ENCODE results near the gene PRR15. TPM values are rescaled to one million over a fixed set of nuclear protein-coding genes. Genes with fewer than 3 reads are reported as not detected.

The PRR15 gene
- total RNA-seq, 4 donors from 2014 or later = 0.54 to 2.7 (median 1.7) TPM

DNA sequence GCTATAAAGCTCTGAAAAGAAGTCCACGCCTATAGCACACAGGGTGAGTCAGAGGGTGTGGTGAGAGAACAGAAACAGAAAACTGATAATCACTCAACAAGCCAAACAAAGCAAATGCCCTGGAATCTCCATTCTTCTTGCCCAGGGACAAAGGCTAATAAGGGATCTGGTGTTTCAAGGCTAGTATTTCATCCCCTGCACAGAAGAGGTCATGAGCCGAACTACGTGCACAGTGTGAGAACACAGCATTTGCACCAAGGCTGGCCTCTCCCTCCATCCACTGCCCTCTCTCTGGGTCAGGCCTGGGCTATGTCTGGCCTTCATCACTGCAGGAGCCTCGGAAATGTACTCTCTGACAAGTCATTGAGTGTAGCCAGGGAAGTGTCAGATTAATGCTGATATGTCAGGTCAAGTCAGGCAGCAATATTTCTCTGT, 42.7 kb downstream of the PRR15 start:
- Histone ChIP-seq H3K27ac (no peak overlapping the region), H3K27me3 (no peaks in the 10 kb centered on the region), H3K36me3 (no peaks in the 10 kb centered on the region), H3K4me1 (no peaks in the 10 kb centered on the region), H3K4me3 (replicated peaks in 1 of 3) (no peak overlapping the region), H3K9me3 (no peaks in the 10 kb centered on the region)
- no peak for TF ChIP-seq POLR2A (IDR thresholded peaks at IDR 0.05)
- TF ChIP-seq CTCF (IDR thresholded peaks at IDR 0.05) = no peak
- intact Hi-C loops (cut with DNase I) = no loop called here
- no peak for DNase-seq
- WGBS, 2 donors = 80 to 81% methylated on average over 4 of the region's 4 CpGs

GRCh38 chr7:29606830-29607229, 43.2 kb downstream of the PRR15 start:
- no peak for TF ChIP-seq POLR2A (IDR thresholded peaks at IDR 0.05)
- TF ChIP-seq CTCF (IDR thresholded peaks at IDR 0.05) = no peak
- intact Hi-C loops (cut with DNase I) = no loop called here
- H3K36me3 ChIP-seq = no peaks in the 10 kb centered on the region
- no peaks in the 10 kb centered on the region for H3K27me3 ChIP-seq
- WGBS, 2 donors = 99% methylated on average over 4 of the region's 4 CpGs
- no peaks in the 10 kb centered on the region for H3K4me1 ChIP-seq
- no peak overlapping the region for H3K27ac ChIP-seq
- no peak overlapping the region for H3K4me3 ChIP-seq (replicated peaks in 1 of 3)
- DNase-seq = no peak
- H3K9me3 ChIP-seq = no peaks in the 10 kb centered on the region

DNA sequence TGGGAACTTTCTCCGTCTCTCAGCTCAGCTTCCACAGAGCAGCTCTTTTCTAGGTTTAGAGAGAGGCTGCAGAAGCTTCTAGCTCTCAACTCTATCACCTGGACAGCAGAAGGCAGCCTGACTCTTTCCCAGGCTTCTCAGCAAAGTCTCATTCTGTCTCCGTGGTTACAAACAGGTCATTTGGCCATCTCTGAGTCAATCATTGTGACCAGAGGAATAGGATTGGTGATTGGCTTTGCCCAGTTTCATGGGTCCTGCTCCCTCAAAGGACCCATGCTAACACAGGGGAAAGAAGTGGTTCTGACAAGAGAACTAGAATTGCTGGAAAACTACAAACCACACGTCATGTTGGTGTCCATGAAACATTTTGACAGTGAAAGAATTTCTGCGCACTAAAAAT, 43.6 kb downstream of the PRR15 start:
- no peak for DNase-seq
- 95% methylated on average over 4 of the region's 4 CpGs for WGBS, 2 donors
- H3K4me3 ChIP-seq (replicated peaks in 1 of 3) = no peak overlapping the region

GRCh38 chr7:29607889-29608288, 44.3 kb downstream of the PRR15 start:
- Histone ChIP-seq H3K27ac (no peak overlapping the region), H3K27me3 (no peaks in the 10 kb centered on the region), H3K4me1 (no peaks in the 10 kb centered on the region), H3K4me3 (replicated peaks in 1 of 3) (no peak overlapping the region), H3K9me3 (no peaks in the 10 kb centered on the region), H3K36me3 (no peaks in the 10 kb centered on the region)
- intact Hi-C loops (cut with DNase I) = no loop called here
- no peak for DNase-seq
- no peak for TF ChIP-seq POLR2A (IDR thresholded peaks at IDR 0.05)
- 73 to 80% methylated on average over 4 of the region's 4 CpGs for WGBS, 2 donors

More for the DNA sequence above, 43.6 kb downstream of the PRR15 start:
- TF ChIP-seq CTCF (IDR thresholded peaks at IDR 0.05) (no peak), POLR2A (IDR thresholded peaks at IDR 0.05) (no peak)
- no peaks in the 10 kb centered on the region for H3K36me3 ChIP-seq
- H3K9me3 ChIP-seq = no peaks in the 10 kb centered on the region
- no peaks in the 10 kb centered on the region for H3K27me3 ChIP-seq
- H3K27ac ChIP-seq = no peak overlapping the region
- no peaks in the 10 kb centered on the region for H3K4me1 ChIP-seq
- intact Hi-C loops (cut with DNase I) = no loop called here

GRCh38 chr7:29609162-29610037, 45.8 kb downstream of the PRR15 start:
- H3K27ac ChIP-seq = no peak overlapping the region
- peak; percentile 32 to 72 (median 55) for TF ChIP-seq CTCF (IDR thresholded peaks at IDR 0.05)
- TF ChIP-seq POLR2A (IDR thresholded peaks at IDR 0.05) = no peak
- no peaks in the 10 kb centered on the region for H3K36me3 ChIP-seq
- no peaks in the 10 kb centered on the region for H3K27me3 ChIP-seq
- 59 to 70% methylated on average over 15 of the region's 15 CpGs for WGBS, 2 donors
- H3K9me3 ChIP-seq = no peaks in the 10 kb centered on the region
- intact Hi-C loops (cut with DNase I) = no loop called here
- peak in 1 of 2 donors; percentile 4 for DNase-seq
- no peaks in the 10 kb centered on the region for H3K4me1 ChIP-seq
- no peak overlapping the region for H3K4me3 ChIP-seq (replicated peaks in 1 of 3)
